Activated naive CD4-positive, alpha-beta T cell treated with anti-CD3 and anti-CD28 coated beads, Interleukin-2, amount 50 U/mL, for 24 hours (primary cell): ENCODE data around the gene COL6A2.

Source experiments
- H3K27ac Mint-ChIP-seq: one replicate; pipeline ENCODE4 v1.8.0; 2021; ENCODE audit warnings: mild to moderate bottlenecking, mixed read lengths
- H3K27me3 Mint-ChIP-seq: one replicate; pipeline ENCODE4 v1.8.0; 2021; ENCODE audit warnings: mixed read lengths
- H3K36me3 Mint-ChIP-seq: one replicate; pipeline ENCODE4 v1.8.0; 2021; ENCODE audit warnings: mixed read lengths
- H3K4me1 Mint-ChIP-seq: one replicate; pipeline ENCODE4 v1.8.0; 2021; ENCODE audit warnings: mixed read lengths
- H3K4me3 Mint-ChIP-seq: one replicate; pipeline ENCODE4 v1.8.0; 2021; ENCODE audit warnings: mild to moderate bottlenecking, mixed read lengths
- H3K9me3 Mint-ChIP-seq: one replicate; pipeline ENCODE4 v1.8.0; 2021; ENCODE audit warnings: mixed read lengths

Gene COL6A2

GRCh38 chr21:46097336-46098293 lies at the start of gene COL6A2:
TSS of gene COL6A2 (plus strand) at chr21:46098112.
- Mint-ChIP-seq H3K27me3 (peaks cover 16% of the 10 kb centered on the region), H3K4me3 (peak within 1 kb of the TSS; percentile 73), H3K27ac (no peak within 1 kb of the TSS)

GRCh38 chr21:46048926-46049889 lies 48.7 kb upstream of the COL6A2 start:
- Mint-ChIP-seq H3K9me3 (no peaks in the 10 kb centered on the region), H3K27me3 (no peaks in the 10 kb centered on the region), H3K4me3 (no peak overlapping the region), H3K36me3 (no peaks in the 10 kb centered on the region), H3K4me1 (peaks cover 7% of the 10 kb centered on the region), H3K27ac (no peak overlapping the region)

More at GRCh38 chr21:46097336-46098293, at the start of gene COL6A2:
- Mint-ChIP-seq H3K4me1 (peaks cover 3% of the 10 kb centered on the region), H3K9me3 (peaks cover 6% of the 10 kb centered on the region), H3K36me3 (peaks cover 3% of the 10 kb centered on the region)

GRCh38 chr21:46049890-46050667 lies 47.8 kb upstream of the COL6A2 start:
- Mint-ChIP-seq H3K4me1 (peaks cover 7% of the 10 kb centered on the region), H3K4me3 (no peak overlapping the region), H3K27ac (no peak overlapping the region), H3K27me3 (no peaks in the 10 kb centered on the region), H3K36me3 (no peaks in the 10 kb centered on the region), H3K9me3 (no peaks in the 10 kb centered on the region)

- no peaks in the 10 kb centered on the region for H3K36me3 Mint-ChIP-seq
- H3K4me1 Mint-ChIP-seq = peaks cover 7% of the 10 kb centered on the region
- H3K27me3 Mint-ChIP-seq = no peaks in the 10 kb centered on the region
- H3K4me3 Mint-ChIP-seq = no peak overlapping the region
- no peaks in the 10 kb centered on the region for H3K9me3 Mint-ChIP-seq
- H3K27ac Mint-ChIP-seq = no peak overlapping the region
Measured at GRCh38 chr21:46050668-46051378, 47.1 kb upstream of the COL6A2 start.

GRCh38 chr21:46051379-46051770 lies 46.5 kb upstream of the COL6A2 start:
- H3K4me3 Mint-ChIP-seq = no peak overlapping the region
- H3K4me1 Mint-ChIP-seq = peaks cover 7% of the 10 kb centered on the region
- H3K27ac Mint-ChIP-seq = no peak overlapping the region
- H3K9me3 Mint-ChIP-seq = no peaks in the 10 kb centered on the region
- no peaks in the 10 kb centered on the region for H3K27me3 Mint-ChIP-seq
- H3K36me3 Mint-ChIP-seq = no peaks in the 10 kb centered on the region

GRCh38 chr21:46051821-46052675 lies 45.9 kb upstream of the COL6A2 start:
- peak overlapping the region; percentile 71 for H3K27ac Mint-ChIP-seq
- no peak overlapping the region for H3K4me3 Mint-ChIP-seq
- no peaks in the 10 kb centered on the region for H3K36me3 Mint-ChIP-seq
- H3K27me3 Mint-ChIP-seq = no peaks in the 10 kb centered on the region
- peaks cover 7% of the 10 kb centered on the region for H3K4me1 Mint-ChIP-seq
- no peaks in the 10 kb centered on the region for H3K9me3 Mint-ChIP-seq

- Mint-ChIP-seq H3K27me3 (peaks cover 4% of the 10 kb centered on the region), H3K27ac (peak overlapping the region; percentile 79), H3K36me3 (no peaks in the 10 kb centered on the region), H3K4me1 (peaks cover 16% of the 10 kb centered on the region), H3K4me3 (peak overlapping the region; percentile 52), H3K9me3 (no peaks in the 10 kb centered on the region)
Measured at GRCh38 chr21:46052703-46053651, 44.9 kb upstream of the COL6A2 start.

GRCh38 chr21:46054031-46054430 lies 43.9 kb upstream of the COL6A2 start:
- peaks cover 11% of the 10 kb centered on the region for H3K27me3 Mint-ChIP-seq
- peak overlapping the region; percentile 38 for H3K4me3 Mint-ChIP-seq
- H3K36me3 Mint-ChIP-seq = no peaks in the 10 kb centered on the region
- peak overlapping the region; percentile 17 for H3K27ac Mint-ChIP-seq
- H3K4me1 Mint-ChIP-seq = peaks cover 23% of the 10 kb centered on the region
- no peaks in the 10 kb centered on the region for H3K9me3 Mint-ChIP-seq

GRCh38 chr21:46054451-46054881 lies 43.4 kb upstream of the COL6A2 start:
- Mint-ChIP-seq H3K36me3 (no peaks in the 10 kb centered on the region), H3K4me3 (no peak overlapping the region), H3K27ac (no peak overlapping the region), H3K27me3 (peaks cover 14% of the 10 kb centered on the region), H3K9me3 (no peaks in the 10 kb centered on the region), H3K4me1 (peaks cover 23% of the 10 kb centered on the region)

GRCh38 chr21:46055863-46056281 lies 42.0 kb upstream of the COL6A2 start:
- no peaks in the 10 kb centered on the region for H3K36me3 Mint-ChIP-seq
- H3K4me3 Mint-ChIP-seq = no peak overlapping the region
- H3K27me3 Mint-ChIP-seq = peaks cover 14% of the 10 kb centered on the region
- H3K9me3 Mint-ChIP-seq = no peaks in the 10 kb centered on the region
- H3K4me1 Mint-ChIP-seq = peaks cover 25% of the 10 kb centered on the region
- H3K27ac Mint-ChIP-seq = peak overlapping the region; percentile 30

- H3K27ac Mint-ChIP-seq = no peak overlapping the region
- no peaks in the 10 kb centered on the region for H3K36me3 Mint-ChIP-seq
- H3K27me3 Mint-ChIP-seq = peaks cover 15% of the 10 kb centered on the region
- H3K4me1 Mint-ChIP-seq = peaks cover 25% of the 10 kb centered on the region
- no peak overlapping the region for H3K4me3 Mint-ChIP-seq
- no peaks in the 10 kb centered on the region for H3K9me3 Mint-ChIP-seq
Measured at GRCh38 chr21:46056450-46056903, 41.4 kb upstream of the COL6A2 start.

GRCh38 chr21:46057111-46057709 lies 40.7 kb upstream of the COL6A2 start:
- H3K4me3 Mint-ChIP-seq = peak overlapping the region; percentile 68
- no peaks in the 10 kb centered on the region for H3K36me3 Mint-ChIP-seq
- peak overlapping the region; percentile 72 for H3K27ac Mint-ChIP-seq
- H3K9me3 Mint-ChIP-seq = no peaks in the 10 kb centered on the region
- H3K4me1 Mint-ChIP-seq = peaks cover 25% of the 10 kb centered on the region
- peaks cover 23% of the 10 kb centered on the region for H3K27me3 Mint-ChIP-seq
